ENCODE results near the gene C1orf159.

C1orf159 gene

DNA sequence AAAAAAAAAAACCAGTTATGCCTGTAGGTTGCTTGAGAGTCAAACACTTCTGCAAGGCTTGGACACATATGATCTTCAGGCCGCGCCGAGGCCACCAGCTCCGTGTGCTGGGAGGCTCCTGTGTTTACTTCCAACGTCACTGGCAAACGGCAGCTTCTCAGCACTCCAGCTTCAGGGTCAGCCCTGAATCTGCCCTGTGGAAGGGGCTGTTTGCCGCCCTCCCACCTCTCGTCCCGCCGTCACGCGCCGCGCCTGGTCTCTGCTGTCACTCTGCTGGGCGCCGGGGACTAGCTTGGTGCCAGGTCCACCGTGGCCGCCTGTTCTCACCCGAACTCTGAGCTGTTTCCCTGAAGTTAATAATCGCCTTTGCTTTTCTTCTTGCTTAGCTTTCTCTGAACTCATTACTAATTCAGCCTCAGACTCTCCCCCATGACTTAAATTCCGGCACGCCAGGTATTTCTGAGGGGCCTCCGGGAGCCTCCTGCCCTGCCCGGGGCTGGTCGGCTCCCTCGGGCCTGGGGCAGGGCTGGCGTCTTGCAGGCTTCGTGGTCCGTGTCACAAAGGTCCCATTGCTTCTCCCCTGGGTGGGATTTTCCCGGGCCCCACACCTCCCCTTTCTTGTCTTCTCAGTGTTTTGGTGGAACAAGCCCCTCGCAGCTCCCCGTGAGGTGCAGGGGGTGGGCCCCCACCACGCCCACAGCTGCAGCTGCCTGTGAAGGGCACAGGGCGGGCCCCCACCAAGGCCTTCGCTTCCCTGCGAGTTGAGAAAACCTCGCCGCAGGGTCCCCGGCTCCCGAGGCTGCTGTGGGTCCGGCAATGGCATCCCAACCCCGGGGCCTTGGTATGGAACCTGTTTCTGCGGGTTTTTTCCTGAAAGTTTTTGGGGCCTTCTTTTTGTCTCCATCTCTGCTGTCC, 14.6 kb upstream of the C1orf159 start:
- DNase-seq: no peak

DNA sequence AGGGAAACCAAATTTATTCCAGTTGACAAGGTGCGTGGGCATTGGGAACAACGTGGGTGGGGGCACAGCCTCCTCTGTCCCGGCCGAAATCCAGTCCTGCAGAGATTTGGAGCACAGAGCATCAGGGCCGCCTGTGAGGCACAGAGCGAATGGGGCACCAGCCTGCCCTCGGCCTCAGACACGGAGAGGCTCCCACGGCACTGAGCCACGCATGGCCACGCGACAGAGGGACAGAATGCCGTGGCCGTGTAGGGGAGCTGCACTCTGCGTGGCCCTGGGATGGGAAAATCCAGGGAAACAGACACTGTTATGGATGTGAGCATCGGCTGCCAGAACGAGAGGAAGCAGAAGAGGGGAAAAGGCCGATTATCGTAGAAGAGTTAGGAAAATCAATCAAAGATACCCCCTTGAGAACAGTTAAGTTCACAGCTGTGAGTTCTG, 13.5 kb upstream of the C1orf159 start:
- no peak for DNase-seq

DNA sequence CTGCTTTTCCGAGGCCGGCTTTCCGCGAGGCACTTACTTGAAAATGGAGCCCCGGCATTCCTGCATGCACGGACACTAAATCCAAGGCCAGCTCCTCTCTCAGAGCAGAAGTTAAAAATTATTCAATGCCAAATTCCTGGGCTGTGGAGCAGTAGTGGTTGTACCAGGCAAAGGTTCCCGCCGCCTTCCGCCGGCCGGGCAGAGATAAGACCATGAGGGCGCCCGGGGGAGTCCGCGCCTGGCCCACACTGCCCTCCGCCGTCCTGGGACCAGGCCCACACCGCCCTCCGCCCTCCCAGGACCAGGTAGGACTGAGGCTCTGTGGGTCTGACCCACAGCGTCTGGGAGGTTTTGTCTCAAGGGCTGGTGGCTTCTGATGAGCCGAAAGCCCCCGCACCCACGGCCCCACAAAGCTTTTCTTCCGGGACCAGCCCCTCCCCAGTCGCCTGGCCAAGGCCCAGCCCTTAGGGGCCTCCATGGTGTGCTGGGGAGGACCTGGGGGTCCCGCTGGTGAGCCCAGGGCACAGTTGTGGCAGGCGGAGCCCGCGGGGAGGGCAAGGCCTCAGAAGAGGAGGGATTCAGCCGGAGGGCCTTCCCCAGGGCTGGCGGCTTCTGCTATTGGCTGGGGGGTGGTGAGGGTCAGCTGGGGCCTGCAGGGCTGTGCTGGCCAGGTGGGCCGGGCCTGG, 12.7 kb upstream of the C1orf159 start:
- no peak for DNase-seq

DNA sequence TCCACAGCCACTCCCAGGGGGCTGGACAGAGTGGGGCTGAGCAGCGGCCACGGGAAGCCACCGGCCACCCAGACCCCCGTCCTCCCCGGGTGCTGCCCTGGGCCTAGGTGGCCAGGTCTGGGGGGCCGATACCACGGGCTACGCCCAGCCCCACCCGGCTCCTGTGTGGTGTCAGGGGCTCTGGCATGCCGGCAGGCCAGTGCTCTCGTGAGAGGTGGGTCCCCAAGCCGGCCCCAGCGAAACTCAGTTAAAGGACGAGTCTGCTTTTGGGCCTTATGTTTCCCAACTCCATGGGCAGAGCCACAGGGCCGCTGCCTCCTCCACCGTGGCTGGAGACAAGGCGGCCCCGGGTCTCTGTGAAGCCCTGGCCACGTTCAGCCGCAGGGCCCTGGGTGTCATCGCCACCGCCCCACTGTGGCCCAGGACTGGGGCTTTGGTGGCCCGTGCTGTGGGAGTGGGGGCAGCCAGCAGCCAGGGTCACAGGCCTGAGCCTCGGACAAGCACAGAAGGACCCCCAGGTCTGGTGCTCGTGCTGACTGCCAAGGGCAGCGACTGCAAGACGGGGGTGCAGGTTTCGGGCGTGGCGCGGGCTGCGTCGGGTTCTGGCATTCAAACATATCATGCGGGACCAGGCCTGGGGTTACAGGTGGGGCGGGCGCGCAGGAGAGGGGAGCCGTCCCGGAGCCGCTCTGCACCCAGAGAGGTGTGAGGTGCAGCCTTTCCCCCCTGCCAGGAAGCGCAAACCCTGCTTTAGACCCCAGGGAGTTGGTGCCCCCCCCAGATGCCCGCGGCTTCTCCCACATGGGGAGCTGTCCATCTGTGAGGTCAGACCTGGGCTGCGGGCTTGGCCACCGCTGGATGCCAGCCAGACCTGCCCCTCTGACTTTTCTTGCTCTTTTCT, 11.9 kb upstream of the C1orf159 start:
- no peak for DNase-seq

DNA sequence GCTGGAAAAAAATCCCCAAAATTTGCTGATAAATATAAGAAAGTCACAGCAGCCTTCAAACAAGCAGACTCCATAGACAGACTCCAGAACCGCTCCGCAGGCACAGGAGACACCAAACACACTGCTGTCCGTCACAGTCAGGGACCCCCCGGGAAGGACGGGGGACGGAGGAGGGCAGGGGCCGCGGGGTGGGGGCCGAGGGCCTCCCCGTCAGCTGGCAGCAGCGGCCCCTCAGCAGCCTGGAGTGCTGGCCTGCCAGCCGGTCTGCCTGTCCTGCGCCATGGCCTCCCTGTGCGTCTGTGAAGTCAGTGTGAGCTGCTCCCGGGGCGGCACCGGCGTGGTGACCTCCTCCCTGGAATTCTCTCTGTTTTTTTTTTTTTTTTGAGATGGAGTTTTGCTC, 10.1 kb upstream of the C1orf159 start:
- no peak for DNase-seq

DNA sequence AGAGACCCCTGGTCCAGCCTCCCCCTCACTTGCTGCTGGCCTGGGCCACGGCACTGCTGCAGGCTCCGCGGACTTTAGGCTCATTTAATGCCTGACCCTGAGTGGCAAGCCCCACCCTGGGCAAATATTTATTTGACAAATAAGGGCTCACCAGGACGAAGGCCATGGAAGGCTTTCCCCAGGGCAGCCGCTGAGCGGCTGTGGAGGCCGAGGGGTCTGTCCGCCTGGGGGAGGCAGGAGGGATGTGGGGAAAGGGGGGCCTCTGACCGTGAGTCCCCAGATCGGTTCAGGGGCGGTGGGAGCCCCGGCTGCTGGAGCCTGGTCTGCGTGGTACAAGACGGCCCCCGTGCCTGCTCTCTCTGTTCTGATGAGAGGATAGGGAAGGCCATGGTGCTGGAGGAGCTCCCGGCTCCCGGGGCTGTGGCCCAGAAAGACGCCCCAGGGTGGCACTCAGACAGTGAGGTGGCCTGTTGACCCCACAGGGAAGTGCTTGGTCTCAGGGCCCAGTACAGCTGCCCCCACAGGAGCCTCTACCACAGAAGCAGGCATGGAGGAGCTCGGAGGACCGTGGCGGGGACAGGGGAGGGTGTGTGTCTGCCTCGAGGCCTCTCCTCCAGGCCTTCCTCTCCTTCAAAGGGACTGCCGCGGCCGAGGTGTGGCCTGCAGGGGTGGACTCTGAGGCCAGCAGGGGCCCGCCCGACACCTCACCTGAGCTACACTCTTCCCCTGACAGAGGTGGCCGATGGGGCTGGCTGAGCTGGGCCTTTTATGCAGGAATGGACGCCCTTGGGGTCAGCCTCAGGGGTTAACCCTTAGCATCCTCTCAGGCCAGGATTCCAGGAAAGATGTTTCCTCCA, 9.1 kb upstream of the C1orf159 start:
- DNase-seq: no peak

DNA sequence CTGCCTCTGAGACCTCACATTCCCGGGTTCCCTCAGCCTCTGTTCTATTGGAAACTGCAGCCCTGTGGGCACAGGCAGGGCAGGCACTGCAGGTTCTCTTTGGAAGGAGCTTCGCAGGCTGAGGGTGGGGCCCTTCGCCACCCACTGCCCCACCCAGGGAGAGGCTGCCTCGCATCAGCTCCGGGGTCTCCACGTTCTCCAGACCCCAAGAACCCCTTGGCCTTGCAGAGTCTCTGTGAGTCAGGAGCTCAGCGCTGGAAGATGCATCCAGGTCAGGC, 8.6 kb upstream of the C1orf159 start:
- DNase-seq: no peak

DNA sequence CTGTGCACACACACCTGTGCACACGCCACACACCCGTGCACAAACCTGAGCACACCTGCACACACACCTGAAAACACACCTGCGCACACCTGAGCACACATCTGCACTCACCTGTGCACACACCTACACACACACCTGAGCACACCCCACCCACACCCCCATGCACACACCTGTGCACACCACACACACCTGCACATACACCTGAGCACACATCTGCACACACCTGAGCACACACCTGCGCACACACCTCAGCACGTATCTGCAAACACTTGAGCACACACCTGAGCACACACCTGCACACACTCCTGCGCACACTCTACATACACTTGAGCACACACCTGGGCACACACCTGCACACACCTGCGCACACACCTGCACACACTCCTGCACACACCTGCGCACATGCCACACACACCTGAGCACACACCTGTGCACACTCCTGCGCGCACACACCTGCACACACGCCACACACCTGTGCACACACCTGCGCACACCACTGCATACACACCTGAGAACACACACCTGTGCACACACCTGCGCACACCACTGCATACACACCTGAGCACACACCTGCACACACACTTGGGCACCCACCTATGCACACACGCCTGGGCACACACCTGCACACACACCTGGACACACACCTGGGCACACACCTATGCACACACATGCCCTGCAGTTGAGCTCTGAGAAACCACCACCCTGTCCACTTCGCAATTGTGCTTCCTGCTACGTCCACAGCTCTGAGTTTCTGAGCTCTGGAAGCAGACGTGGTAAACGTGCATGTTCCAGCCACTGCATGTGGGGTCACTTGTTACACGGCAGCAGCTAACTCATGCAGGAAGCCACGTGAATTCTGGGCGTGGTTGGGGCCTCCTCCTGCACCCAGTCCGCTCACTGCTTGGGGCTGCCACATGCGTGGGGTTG, 8.0 kb upstream of the C1orf159 start:
- peak; percentile 43 to 61 (median 60) for DNase-seq

DNA sequence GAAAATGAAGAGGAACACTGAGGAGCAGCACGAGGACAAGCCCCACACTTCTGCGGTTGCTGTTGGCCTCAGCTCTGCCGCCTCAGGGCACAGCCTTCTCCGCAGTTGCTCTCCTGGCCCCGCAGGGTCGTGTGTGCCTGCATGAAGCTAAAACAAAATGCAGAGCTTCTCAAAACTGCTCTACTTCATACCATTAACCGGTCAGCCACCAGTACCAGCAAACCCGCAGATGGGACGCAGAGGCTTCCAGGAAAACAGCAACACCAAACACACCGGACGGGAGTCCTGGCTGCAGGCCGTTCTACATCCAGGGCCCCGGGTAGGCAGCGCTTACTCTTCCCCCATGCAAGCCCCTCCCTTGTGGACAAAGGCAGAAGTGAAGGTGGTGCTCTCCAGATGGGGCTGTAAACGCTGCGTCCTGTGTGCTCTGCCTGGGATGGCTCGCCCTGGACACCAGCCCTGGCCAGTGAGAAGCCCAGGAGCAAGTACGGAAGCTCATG, 7.1 kb upstream of the C1orf159 start:
- peak in 2 of 3 donors; percentile 15 to 23 for DNase-seq

DNA sequence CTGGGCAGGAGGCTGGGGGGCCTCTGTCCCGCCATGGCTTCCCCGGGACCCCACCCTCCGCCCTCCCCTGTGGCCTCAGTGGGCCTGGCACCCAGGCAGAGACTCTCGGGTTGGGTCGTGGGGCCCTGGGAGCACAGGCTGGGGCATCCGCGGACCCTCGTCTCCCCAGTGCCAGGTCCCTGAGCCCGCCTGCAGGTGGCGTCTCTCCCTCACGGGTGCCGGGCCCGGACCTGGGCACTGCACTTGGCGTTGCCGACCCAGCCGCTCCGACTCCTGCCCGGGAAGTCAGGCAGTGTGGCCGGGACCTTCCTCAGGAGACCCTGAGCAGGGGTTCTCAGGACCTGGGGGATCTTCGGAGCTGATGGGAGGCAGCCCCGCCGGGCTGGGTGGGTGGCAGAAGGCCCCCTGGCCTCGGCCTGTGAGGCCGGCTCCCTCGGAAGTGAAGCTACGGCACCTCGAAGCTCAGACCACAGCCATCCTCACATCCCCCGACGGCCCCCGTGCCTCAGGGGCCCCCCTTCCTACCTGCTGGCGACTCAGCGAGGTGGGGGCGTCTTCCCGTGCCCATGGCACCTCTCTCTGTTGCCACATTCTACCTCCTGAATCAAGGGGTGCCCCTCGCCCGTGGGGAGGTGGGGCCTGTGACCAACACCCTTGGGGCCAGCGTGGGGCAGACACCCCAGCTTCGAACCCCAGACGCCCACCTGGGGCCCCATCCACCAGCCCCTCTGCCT, 6.4 kb upstream of the C1orf159 start:
- peak; percentile 81 to 94 (median 89) for DNase-seq

DNA sequence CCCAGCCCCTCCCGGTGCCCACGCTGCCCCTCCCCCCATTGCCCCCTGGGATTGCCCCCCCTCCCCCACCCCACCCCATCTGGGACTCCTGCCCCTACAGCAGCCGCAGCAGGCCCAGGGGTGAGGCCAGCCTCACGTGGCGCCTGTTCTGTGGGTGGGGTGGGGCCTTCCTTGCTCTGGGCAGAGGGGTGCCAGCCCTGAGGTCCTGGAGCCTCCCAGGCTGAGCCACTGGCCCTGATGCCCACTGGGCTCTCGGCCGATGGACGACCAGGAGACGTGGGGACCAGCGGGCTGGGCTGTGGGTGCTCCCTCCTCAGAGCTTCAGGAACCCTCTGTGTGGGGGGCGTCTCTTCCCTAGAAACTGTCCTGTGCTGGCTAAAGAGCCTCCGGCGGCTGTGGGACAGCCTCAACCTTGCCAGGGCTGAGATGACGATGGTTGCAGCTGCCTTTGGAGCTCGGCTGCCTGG, 5.8 kb upstream of the C1orf159 start:
- no peak for DNase-seq

DNA sequence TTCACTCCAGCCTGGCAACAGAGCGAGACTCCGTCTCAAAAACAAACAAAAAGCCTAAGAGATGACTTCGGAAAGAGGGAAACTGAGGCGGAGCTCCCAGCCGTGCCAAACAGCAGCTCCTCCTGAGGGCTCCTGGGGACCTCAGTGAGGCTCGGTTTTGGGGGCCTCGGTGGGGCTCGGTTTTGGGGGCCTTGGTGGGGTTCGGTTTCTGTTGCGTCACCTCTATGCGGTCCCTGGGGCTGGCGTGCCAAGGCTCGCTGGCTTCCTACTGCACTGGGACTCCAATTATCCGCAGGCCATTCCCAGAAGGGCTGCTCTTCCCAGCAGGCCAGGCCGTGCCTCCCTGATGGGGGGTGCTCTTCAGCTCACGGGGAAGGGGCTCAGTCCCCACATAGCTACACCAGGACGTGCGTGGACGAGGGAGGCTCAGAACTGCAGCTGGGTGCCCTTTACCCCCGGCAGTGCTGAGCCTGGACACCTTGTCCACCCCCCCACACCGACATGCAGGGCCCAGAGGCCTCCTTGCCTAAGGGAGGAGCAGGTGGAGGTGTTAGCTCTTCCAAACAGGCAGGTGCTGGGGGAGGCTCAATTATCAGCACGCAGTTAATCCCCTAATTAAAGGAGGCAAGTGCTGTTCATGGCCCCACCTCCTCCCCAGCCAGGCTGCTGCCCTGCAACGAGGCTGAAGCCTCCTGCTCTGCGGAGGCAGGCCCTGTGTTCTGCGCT, 5.1 kb upstream of the C1orf159 start:
- DNase-seq: no peak

DNA sequence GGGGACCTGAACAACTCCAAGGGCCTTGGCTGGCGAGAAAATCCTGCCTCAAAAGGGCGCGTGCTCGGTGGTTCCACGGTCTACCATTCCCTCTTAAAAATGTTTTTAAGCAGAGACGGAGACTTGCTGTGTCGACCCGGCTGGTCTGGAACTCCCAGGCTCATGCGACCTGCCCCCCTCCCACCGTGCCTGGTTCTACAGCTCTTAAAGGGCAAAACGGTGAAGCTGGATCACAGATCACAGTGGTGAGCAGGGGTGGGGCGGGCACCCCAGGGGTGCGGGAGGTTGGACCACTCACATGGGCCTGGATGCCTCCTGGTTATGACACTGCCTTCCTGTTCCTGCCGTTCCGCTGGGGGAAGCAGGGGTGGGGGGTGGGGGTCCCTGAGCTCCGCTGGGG, 4.2 kb upstream of the C1orf159 start:
- DNase-seq: no peak

DNA sequence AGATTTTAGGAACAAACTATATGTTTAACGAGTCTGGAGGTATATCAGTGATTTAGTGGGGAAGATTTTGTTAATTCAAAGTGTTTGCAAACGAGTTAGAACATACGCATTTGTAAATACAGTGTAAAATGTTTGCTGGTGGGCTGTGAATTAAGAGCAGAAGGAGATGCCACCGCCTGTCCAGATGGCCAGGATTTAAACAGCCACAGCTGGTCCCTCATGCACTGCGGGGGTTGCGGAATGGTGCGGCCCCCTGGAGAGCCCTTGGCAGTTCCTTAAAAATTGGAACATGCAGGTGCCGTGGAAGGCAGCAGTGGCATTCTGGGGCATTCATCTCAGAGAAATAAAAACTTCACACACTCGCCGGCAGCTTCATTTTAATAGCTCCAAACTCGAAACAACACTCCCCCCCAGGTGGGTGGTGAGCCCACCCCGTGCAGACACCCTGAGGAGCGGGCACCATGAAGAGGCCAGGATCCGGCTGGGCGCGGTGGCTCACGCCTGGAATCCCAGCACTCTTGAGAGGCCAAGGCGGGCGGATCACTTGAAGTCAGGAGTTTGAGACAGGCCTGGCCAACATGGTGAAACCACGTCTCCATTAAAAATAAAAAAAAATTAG, 3.5 kb upstream of the C1orf159 start:
- no peak for DNase-seq

DNA sequence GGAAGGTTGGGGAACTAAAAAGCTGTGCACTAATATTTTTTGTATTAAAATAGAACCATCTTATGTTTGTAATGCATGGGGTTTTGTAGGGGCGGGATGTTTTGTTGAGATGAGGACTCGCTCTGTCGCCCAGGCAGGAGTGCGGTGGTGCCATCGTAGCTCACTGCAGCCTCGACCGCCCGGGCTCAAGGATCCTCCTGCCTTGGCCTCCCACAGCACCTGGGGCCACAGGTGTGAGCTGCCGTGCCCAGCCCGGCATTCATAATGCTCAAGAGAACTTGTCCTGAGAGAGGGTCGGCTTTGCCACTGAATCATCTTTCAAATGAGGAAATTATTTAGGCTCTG, 3.0 kb upstream of the C1orf159 start:
- no peak for DNase-seq

DNA sequence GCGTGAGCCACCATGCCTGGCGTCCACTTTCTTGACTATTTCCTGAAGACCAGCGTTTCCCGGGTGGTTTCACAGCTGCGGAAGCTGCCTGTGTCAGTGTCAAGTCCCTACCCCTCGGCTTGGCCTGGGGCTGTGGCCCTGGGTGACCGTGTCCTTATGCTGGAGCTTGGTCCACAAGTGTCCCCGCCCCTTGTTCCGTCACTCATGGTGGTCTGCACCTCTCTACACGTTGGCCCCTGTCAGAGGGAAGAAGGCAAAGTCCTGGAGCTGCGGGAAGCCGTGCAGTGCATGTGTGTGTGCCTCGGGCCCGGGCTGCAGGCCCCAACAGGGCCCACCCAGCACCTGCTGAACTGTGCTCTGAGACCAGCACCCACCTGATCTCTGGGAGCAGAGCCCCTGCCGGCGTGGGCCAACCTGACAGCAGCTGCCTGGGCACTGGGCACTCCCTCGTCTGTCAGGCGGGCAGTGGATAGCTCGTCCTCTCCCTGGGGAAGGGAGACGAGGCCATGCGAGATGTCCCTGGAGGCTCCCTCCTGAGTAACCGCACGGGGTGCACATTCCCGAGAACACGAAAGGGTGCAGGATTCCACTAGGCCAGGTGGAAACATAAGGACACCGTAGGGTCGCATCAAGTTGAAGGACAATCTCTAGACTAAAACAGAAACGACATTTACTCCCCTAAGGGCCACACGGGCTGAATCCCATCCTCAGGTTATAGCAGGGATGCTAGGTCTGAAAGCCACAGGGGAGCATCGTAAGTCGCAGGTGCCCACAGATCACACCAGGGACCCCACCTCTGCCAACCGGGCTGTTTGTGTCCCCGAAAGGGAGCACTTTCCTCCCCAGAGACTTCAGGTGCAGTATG, 2.4 kb upstream of the C1orf159 start:
- no peak for DNase-seq

DNA sequence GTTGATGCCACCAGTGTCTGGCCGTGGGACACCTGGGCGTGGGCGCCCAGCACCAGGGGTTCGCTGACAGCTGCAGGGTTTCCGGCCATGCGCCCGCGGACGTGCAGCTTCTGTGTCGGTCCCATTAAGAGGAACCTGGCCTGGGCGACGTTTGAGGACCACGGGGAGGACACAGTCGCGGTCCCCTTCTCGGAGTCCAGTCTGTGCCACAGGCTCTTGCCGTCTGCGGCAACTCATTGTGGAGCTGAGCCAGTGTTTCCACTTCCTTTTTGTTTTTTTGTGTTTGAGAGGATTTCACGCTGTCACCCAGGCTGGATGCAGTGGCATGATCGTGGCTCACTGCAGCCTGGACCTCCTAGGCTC, 1.6 kb upstream of the C1orf159 start:
- peak; percentile 27 to 44 (median 34) for DNase-seq

All from suppressor macrophage treated with lipopolysaccharide for 1 hour (primary cell).